ENCODE data around the gene EPHB2.

The EPHB2 gene

DNA sequence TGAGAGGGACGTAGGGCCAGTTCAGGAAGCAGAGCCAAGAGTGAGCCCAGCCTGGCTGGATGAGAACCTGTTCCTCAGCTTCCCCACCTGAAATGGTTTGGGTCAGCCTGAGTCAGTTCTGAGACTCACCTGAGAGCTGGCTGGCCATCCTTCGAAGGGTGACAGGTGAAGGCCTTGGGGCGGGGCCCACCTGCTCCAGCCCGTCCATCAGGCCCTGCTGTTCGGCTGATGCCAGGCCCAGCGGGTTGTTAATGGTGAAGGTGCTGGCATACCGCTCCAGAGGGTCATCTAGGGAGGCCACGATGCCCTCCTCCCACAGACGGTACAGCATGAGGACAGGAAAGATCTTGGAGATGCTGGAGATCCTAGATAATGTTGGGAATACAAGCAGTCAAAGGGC is 247.9 kb downstream of the EPHB2 start:
- no peak for FAIRE-seq
- no peak for DNase-seq (ENCODE audit: insufficient read length, low spot score)
- TF ChIP-seq, protein P1, sequence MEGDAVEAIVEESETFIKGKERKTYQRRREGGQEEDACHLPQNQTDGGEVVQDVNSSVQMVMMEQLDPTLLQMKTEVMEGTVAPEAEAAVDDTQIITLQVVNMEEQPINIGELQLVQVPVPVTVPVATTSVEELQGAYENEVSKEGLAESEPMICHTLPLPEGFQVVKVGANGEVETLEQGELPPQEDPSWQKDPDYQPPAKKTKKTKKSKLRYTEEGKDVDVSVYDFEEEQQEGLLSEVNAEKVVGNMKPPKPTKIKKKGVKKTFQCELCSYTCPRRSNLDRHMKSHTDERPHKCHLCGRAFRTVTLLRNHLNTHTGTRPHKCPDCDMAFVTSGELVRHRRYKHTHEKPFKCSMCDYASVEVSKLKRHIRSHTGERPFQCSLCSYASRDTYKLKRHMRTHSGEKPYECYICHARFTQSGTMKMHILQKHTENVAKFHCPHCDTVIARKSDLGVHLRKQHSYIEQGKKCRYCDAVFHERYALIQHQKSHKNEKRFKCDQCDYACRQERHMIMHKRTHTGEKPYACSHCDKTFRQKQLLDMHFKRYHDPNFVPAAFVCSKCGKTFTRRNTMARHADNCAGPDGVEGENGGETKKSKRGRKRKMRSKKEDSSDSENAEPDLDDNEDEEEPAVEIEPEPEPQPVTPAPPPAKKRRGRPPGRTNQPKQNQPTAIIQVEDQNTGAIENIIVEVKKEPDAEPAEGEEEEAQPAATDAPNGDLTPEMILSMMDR (IDR thresholded peaks at IDR 0.05; ENCODE audit: insufficient read depth, missing control alignments) = no peak

DNA sequence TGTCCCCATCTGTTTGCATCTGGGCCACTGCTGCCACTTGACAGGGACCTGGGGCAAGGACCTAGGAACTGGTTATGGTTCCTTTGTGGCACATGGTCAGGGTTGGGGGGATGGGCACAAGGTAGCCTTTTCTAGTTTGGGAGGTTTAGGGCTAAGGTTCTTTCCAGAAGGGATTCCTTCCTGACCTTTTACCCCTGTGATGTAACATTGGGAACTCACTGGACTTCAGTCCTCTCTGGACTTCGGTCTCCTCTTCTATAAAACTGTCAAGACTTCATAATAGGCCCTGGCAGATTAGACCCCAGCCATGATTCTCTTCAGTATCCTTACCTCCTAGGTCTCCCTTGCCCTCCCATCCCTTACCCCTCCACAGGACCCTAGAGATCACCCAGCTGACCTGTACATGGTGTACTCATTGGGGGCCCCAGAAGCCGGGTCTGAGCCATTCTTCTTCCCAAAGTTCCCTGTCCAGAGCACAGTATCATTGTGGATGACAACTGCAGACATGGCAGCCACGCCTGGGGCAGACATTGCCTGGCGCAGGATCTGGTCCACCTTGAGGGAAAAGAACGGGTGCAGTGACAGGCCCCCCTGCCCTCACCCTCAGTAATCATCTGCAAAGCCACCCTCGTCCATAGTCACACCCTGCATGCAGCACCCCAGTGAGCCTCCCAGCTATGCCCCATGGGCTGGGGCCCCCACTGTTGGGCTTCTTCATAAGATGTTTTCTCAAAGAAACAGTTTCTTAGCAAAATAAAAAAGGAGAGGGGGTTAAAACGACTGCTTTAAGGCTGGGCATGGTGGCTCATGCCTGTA is 249.1 kb downstream of the EPHB2 start:
- FAIRE-seq (no peak), DNase-seq (ENCODE audit: insufficient read length, low spot score) (no peak)
- TF ChIP-seq, protein P1 (IDR thresholded peaks at IDR 0.05; ENCODE audit: insufficient read depth, missing control alignments) = no peak

DNA sequence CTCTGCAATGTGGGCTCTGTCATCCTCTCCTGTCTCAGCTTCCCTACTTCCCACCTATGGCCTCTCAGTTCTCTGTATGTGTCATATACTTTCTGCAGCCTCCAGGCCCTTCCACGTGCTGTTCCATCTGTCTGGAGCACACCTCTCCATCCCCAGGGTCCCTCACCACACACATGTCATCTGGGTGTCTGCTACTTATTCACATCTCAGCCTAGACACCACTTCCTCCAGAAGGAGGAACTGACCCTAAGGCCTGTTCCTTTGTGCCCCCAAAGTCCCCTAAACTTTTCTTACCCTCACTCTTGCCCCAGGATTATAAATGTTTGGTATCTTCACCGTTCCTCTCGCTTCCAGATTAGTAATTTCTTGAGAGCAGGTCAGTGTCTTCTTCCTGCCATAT is 251.9 kb downstream of the EPHB2 start:
- TF ChIP-seq, protein P1 (IDR thresholded peaks at IDR 0.05; ENCODE audit: insufficient read depth, missing control alignments) = no peak
- no peak for FAIRE-seq
- no peak for DNase-seq (ENCODE audit: insufficient read length, low spot score)

DNA sequence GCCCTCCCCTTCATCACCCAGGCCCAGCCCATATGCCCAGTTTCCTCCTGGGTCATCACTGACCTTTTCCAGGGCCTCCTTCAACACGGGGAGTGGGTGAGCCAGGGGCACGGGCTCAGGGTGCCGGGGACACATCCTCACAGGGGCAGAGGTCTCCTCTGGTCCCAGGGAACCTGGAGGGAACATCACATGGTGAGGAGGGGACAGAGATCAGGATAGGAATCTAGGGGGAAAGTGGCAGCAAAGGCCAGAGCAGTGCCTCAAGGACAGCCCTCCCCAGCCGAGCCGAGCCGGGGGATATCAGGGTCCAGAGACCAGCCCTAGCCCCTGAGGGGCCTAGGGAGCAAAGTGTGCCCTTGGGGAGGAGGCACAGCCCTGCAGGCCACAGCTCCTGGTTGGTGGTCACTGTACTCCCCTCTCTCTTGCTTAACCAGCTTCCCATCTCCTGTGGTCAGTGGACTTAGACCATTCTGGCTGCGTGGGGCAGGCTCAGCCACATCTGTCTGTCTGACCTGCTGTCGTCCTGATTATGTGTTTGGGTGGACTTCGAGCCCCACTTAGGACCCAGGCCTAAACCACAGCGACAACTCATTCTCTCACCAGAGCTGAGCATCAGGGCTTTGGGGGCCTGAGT is 252.5 kb downstream of the EPHB2 start:
- TF ChIP-seq, protein P1 (IDR thresholded peaks at IDR 0.05; ENCODE audit: insufficient read depth, missing control alignments) = no peak
- FAIRE-seq = no peak
- DNase-seq (ENCODE audit: insufficient read length, low spot score) = no peak

DNA sequence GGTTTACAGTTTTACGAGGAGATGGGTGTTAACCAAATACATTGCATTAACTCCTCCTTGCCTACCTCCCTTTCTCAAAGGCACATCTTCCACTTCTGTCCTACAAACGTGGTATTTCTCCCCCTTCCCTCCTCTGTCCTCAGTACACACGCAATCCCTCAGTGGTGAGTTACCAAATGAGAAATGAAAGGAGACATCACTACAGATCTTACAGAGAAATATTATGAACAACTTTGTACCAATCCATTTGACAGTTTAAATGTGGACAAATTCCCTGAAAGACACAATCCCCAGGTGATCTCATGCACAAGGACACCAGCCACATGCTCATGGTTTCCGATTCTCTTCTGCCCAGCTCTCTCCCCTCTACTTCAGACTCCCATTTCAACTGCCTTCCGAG is 255.7 kb downstream of the EPHB2 start:
- TF ChIP-seq, protein P1 (IDR thresholded peaks at IDR 0.05; ENCODE audit: insufficient read depth, missing control alignments) = no peak
- FAIRE-seq (no peak), DNase-seq (ENCODE audit: insufficient read length, low spot score) (no peak)

- no peak for DNase-seq (ENCODE audit: insufficient read length, low spot score)
- no peak for FAIRE-seq
- TF ChIP-seq, protein P1 (IDR thresholded peaks at IDR 0.05; ENCODE audit: insufficient read depth, missing control alignments) = no peak
Measured at GRCh38 chr1:22967833-22968232, 257.2 kb downstream of the EPHB2 start.

GRCh38 chr1:22969304-22969709 is 258.7 kb downstream of the EPHB2 start:
- FAIRE-seq (no peak), DNase-seq (ENCODE audit: insufficient read length, low spot score) (no peak)
- TF ChIP-seq, protein P1 (IDR thresholded peaks at IDR 0.05; ENCODE audit: insufficient read depth, missing control alignments) = no peak
